Testis (tissue), 3 donors: ENCODE results near the gene GLCE. TPM values are rescaled to one million over a fixed set of nuclear protein-coding genes. Genes with fewer than 3 reads are reported as not detected.

Experiments
- DNase-seq: peaks from one replicate; pipeline ENCODE4 v3.0.0-alpha.2; 2019
- H3K27ac ChIP-seq, 2 donors: fragments of 200-600 bp; sonication (generic); one replicate each; pipeline ENCODE4 v1.5.1; 2019
- H3K27me3 ChIP-seq: fragments of 200-600 bp; sonication (generic); one replicate; pipeline ENCODE4 v1.5.1; 2019
- H3K36me3 ChIP-seq: fragments of 200-600 bp; sonication (generic); one replicate; pipeline ENCODE4 v1.5.1; 2017; ENCODE audit warnings: low read depth; ENCODE audit errors: missing control alignments
- H3K4me1 ChIP-seq: fragments of 200-600 bp; sonication (generic); one replicate; pipeline ENCODE4 v1.5.1; 2019
- H3K4me3 ChIP-seq, 2 donors: fragments of 200-600 bp; sonication (generic); one replicate each; pipeline ENCODE4 v1.5.1; 2017 to 2019
- H3K9me3 ChIP-seq: fragments of 200-600 bp; sonication (generic); one replicate; pipeline ENCODE4 v1.5.1; 2017
- POLR2A ChIP-seq: fragments of 450-650 bp; IDR thresholded peaks from one replicate; pipeline ENCODE4 v1.6.1; 2017; ENCODE audit warnings: antibody characterized with exemption, mild to moderate bottlenecking, moderate library complexity
- WGBS, 2 donors: methylation state at CpG; one replicate each; pipeline ENCODE4 v1.1.5; 2018; 5-methylcytosine and 5-hydroxymethylcytosine counted together
- intact Hi-C: fragments of 100-400 bp; cut with DNase I; formaldehyde crosslinking; loops from one replicate; pipeline ENCODE4 v1.15.1; 2023; ENCODE audit warnings: low total_unique reads
- polyA plus RNA-seq: library from polyadenylated mRNA; stranded (reverse); fragments of 350-450 nt; fragmentation: Illumina TruSeq; extraction: RNeasy Lipid Tissue Mini Kit (QIAGEN cat#74804); gene quantifications from one replicate; pipeline ENCODE4 v1.2.3, GENCODE V29; 2014; ENCODE audit warnings: low read depth, low replicate concordance; ENCODE audit not compliant: insufficient read depth
- total RNA-seq, 2 donors: library from RNA; depleted of rRNA; stranded (reverse); fragments of >200 nt; gene quantifications; one replicate each; pipeline ENCODE4 v1.2.3, GENCODE V29; 2016
- TF ChIP-seq, protein P1 (sequence below), 3 experiments: fragments of 450-650 bp in 2 of 3; fragments of 200-600 bp in 1 of 3; sonication (generic) in 1 of 3; IDR thresholded peaks; one replicate each; pipeline ENCODE4 v1.5.1; 2016 to 2019; ENCODE audit warnings: antibody characterized with exemption in 3 of 3, mild to moderate bottlenecking in 2 of 3, moderate library complexity in 1 of 3

GLCE gene
- total and polyA plus RNA-seq, 3 donors from 2014 or later: 10.2 to 18.0 (median 15.5) TPM

DNA sequence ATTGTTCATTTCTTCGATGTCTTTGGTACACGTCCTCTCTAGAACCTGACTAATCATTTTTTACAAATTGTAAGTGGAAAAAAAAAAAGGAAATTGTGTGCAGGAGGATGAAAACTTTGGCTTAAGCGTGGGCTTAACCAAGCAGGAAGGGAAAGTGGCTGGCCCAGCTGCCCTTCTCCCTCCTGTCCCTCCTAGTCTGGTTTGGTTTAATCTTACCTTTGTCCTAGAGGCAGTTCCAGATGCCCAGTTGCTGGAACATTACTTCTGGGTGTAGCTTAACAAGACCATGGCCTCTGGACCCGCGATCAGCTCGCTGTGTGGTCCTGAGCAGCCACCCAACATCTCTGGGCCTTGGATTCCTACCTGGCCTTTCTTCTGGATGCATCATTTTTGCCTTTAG, 153.7 kb downstream of the GLCE start:
- 73 to 79% methylated on average over 6 of the region's 6 CpGs for WGBS, 2 donors
- no peak for TF ChIP-seq POLR2A
- TF ChIP-seq, protein P1, sequence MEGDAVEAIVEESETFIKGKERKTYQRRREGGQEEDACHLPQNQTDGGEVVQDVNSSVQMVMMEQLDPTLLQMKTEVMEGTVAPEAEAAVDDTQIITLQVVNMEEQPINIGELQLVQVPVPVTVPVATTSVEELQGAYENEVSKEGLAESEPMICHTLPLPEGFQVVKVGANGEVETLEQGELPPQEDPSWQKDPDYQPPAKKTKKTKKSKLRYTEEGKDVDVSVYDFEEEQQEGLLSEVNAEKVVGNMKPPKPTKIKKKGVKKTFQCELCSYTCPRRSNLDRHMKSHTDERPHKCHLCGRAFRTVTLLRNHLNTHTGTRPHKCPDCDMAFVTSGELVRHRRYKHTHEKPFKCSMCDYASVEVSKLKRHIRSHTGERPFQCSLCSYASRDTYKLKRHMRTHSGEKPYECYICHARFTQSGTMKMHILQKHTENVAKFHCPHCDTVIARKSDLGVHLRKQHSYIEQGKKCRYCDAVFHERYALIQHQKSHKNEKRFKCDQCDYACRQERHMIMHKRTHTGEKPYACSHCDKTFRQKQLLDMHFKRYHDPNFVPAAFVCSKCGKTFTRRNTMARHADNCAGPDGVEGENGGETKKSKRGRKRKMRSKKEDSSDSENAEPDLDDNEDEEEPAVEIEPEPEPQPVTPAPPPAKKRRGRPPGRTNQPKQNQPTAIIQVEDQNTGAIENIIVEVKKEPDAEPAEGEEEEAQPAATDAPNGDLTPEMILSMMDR (IDR thresholded peaks at IDR 0.05): no peak
- no peak overlapping the region for H3K27ac ChIP-seq
- H3K4me1 ChIP-seq: no peaks in the 10 kb centered on the region
- intact Hi-C loops: no loop called here
- no peak overlapping the region for H3K4me3 ChIP-seq
- H3K27me3 ChIP-seq: no peaks in the 10 kb centered on the region
- H3K9me3 ChIP-seq: no peaks in the 10 kb centered on the region
- H3K36me3 ChIP-seq: no peaks in the 10 kb centered on the region
- no peak for DNase-seq

DNA sequence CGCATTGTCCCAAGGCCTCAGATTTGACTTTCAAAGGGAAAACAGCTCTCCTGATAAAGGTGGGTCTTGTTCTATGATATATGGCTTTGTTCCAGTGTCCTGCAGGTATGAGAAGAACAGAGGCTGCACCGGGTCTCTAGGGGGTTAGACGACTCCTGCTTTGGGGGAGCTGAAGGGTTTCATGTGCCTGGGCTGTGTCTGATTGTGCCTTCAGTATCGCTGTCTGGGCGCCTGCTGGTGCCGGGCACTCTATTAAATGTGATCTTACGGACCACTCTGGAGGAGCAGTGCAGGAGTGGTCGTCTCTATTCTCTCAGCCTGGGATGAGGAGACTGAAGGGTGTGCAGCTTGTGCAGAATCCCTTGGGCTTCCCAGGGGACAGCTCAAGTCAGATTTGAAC, 154.3 kb downstream of the GLCE start:
- intact Hi-C loops: no loop called here
- H3K9me3 ChIP-seq: no peaks in the 10 kb centered on the region
- WGBS, 2 donors: 81 to 88% methylated on average over 4 to 8 of the region's 8 CpGs
- no peak overlapping the region for H3K4me3 ChIP-seq
- H3K27ac ChIP-seq: no peak overlapping the region
- no peaks in the 10 kb centered on the region for H3K36me3 ChIP-seq
- no peaks in the 10 kb centered on the region for H3K4me1 ChIP-seq
- TF ChIP-seq POLR2A: no peak
- TF ChIP-seq, protein P1 (IDR thresholded peaks at IDR 0.05): no peak
- DNase-seq: no peak
- H3K27me3 ChIP-seq: no peaks in the 10 kb centered on the region

DNA sequence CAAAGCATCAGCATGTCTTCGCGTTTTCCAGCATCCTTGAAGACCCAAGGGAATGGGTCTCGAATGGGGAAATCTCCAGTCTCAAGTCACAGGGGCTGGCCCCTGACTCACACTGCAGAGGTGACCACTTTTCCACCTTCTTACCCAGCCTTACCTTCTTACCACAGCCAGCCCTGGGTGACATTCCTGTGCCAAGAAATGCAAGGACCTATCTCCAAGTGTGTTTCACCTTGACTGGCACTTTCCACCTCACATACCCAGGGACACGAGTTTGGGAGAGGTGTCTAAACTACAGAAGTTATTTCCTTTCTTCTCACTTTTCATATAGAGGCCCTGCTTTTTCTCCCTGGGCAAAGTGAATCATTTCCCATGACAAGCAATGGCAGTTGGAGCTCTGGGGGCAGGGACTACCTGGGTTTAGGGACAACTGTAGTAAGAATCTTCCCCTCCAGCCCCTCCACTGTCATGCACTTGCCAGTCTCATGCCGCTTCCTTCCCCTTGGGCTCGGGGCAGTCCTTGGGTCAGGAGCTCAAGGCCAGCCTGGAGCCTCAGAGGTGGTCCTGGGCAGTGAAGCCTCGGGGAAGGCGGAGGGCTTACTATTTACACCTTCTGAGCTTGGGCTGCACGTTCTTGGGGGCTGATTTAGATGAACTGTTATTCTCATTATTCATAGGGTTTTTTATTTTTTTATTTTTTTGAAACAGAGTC, 155.1 kb downstream of the GLCE start:
- intact Hi-C loops: no loop called here
- H3K36me3 ChIP-seq: no peaks in the 10 kb centered on the region

DNA sequence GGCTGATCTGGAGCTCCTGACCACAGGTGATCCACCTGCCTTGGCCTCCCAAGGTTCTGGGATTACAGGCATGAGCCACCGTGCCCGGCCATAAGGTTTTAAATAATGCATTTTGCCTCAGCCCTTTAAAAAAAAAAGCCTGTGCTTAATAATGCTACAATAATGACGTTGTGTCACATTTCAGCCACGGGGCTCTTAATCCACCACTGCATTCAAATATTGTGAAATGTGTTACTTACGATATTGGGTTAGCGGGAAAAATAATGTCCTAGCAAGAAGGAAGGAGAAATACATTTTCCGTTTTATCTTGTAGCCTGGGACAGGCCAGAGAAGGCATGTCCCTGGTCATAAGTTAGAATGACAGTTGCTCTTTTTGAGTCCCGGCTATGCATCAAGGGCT, 155.9 kb downstream of the GLCE start:
- 91 to 94% methylated on average over 8 of the region's 8 CpGs for WGBS, 2 donors
- Histone ChIP-seq H3K4me1 (no peaks in the 10 kb centered on the region), H3K27ac (no peak overlapping the region), H3K36me3 (no peaks in the 10 kb centered on the region), H3K9me3 (no peaks in the 10 kb centered on the region), H3K27me3 (no peaks in the 10 kb centered on the region), H3K4me3 (no peak overlapping the region)
- DNase-seq: no peak
- intact Hi-C loops: no loop called here
- TF ChIP-seq, protein P1 (IDR thresholded peaks at IDR 0.05): no peak
- no peak for TF ChIP-seq POLR2A

More for the DNA sequence above, 155.1 kb downstream of the GLCE start:
- TF ChIP-seq POLR2A: no peak
- TF ChIP-seq, protein P1 (IDR thresholded peaks at IDR 0.05): no peak
- Histone ChIP-seq H3K9me3 (no peaks in the 10 kb centered on the region), H3K4me1 (no peaks in the 10 kb centered on the region), H3K4me3 (no peak overlapping the region), H3K27ac (no peak overlapping the region), H3K27me3 (no peaks in the 10 kb centered on the region)
- 84 to 85% methylated on average over 9 of the region's 9 CpGs for WGBS, 2 donors
- DNase-seq: no peak

DNA sequence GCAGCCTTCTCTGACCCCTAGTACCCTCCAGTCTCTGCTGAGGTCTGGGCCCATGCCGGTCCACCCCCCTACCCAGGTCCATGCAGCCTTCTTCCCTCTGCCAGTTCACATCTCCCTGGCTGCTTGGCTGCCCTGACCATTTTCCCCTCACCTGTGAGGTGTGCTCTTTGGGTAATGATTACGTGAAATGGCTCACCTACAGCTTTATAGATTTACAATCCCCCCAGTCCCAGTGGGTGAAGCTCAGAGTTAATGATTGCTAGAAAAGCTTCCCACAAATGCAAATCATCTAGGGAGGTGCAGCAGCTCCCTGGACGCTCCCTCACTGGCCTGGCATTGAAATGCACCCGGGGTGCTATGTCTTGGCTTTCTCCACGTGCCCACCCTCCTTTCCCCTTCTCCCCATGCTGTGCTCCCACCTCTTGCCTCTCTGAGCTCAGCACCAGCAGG, 157.0 kb downstream of the GLCE start:
- Histone ChIP-seq H3K4me1 (no peaks in the 10 kb centered on the region), H3K9me3 (no peaks in the 10 kb centered on the region), H3K36me3 (no peaks in the 10 kb centered on the region), H3K27me3 (no peaks in the 10 kb centered on the region), H3K4me3 (no peak overlapping the region), H3K27ac (no peak overlapping the region)
- WGBS, 2 donors: 77 to 92% methylated on average over 5 of the region's 5 CpGs
- DNase-seq: no peak
- intact Hi-C loops: no loop called here
- TF ChIP-seq POLR2A: no peak
- TF ChIP-seq, protein P1 (IDR thresholded peaks at IDR 0.05): no peak
